ENCODE measurements around the gene MACROD2. TPM values are rescaled to one million over a fixed set of nuclear protein-coding genes. Genes with fewer than 3 reads are reported as not detected.

The MACROD2 gene
- total RNA-seq, 1 experiment from 2014 or later: 3.4 TPM

DNA sequence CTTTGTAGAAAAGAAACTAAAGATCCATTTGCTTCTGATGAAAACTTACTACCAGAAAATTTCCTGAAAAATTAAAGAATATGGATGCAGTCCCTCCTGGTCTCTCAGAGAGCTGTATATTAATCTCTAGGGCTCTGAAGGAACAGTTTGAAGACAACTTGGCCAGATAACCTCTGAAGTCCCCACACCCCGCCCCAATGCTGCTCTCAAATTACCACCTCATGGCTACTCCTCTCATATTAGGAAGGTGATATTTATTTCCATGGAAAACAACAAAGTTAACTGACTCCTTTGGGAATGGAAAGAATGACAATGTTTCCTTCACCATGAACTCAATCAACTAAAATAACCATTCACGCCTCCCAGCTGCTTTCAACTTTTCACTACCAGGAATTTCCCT, 750.5 kb downstream of the MACROD2 start:
- in situ Hi-C loops (cut with HindIII; ENCODE audit: low pct_unique_long_range_greater_than_20kb, low sequenced_read_pairs): no loop called here

DNA sequence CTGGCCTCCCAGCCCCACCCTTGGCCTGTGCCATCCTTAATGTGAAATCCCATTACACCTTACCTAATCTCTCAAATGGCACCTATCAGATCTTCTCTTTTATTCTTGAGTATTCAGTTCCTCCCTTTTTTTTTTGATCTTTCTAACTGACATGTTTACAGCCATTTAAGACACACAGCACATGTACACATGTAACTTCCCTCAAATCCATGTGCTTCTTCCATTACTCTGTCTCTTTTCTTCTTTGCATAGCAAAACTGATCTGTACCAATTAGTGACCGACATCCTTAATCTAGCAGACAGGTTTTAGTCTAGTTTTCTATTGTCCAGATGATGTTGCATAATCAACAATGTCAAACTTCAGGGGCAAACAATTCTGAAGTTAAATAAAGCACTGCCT, 755.9 kb downstream of the MACROD2 start:
- no peak for DNase-seq (ENCODE audit: low read depth)
- in situ Hi-C loops (cut with HindIII; ENCODE audit: low pct_unique_long_range_greater_than_20kb, low sequenced_read_pairs): no loop called here

More for the DNA sequence above, 750.5 kb downstream of the MACROD2 start:
- no peak for DNase-seq (ENCODE audit: low read depth)

DNA sequence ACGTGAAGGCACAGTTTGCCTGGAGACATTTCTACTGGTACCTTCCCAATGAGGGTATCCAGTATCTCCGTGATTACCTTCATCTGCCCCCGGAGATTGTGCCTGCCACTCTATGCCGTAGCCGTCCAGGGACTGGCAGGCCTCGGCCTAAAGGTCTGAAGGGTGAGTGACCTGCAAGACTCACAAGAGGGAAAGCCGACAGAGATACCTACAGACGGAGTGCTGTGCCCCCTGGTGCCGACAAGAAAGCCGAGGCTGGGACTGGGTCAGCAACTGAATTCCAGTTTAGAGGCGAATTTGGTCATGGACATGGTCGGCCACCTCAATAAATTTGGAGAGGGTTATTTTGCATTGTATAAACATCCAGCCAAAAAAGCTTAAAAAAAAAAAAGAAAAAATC, 762.4 kb downstream of the MACROD2 start:
- in situ Hi-C loops (cut with HindIII; ENCODE audit: low pct_unique_long_range_greater_than_20kb, low sequenced_read_pairs): no loop called here

DNA sequence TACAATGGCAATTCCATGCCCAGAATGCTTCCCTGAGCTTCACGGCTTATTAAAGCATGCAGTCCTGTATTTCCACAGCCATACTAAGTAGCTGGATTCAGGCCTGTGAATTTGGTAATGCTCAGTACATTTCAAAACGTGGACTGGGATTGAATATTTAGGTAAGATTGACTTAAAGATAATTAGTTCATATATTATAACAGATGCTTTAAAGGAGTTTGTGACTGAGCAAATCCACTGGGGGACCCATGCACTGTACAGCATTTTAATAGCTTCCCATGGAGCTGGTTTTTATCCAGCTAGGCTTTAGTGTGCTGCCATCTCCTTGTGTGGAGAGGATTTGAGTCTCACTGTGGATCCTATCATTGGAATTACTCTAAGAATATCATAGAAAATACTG, 763.0 kb downstream of the MACROD2 start:
- in situ Hi-C loops (cut with HindIII; ENCODE audit: low pct_unique_long_range_greater_than_20kb, low sequenced_read_pairs): no loop called here

More for the DNA sequence above, 762.4 kb downstream of the MACROD2 start:
- DNase-seq (ENCODE audit: low read depth): no peak

DNA sequence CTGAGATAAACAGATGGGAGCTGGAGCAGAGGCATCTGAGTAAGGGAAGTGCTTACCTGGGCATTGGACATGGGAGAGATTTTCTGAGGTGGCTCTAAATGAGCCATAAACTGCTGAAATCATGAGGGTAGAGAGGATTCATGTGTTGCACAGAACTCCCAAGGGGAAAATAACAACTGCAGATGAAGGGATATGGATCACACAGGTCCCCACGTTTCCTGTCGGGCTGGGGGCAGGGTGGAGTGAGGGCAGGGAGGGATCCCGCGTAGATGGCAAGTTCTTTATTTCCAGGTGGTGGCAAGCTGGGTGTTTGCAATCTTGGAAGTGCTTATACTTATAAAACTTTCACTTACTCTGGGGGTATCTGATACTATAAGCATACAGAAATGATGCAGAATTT, 764.7 kb downstream of the MACROD2 start:
- DNase-seq (ENCODE audit: low read depth): no peak
- in situ Hi-C loops (cut with HindIII; ENCODE audit: low pct_unique_long_range_greater_than_20kb, low sequenced_read_pairs): no loop called here

More for the DNA sequence above, 763.0 kb downstream of the MACROD2 start:
- no peak for DNase-seq (ENCODE audit: low read depth)

DNA sequence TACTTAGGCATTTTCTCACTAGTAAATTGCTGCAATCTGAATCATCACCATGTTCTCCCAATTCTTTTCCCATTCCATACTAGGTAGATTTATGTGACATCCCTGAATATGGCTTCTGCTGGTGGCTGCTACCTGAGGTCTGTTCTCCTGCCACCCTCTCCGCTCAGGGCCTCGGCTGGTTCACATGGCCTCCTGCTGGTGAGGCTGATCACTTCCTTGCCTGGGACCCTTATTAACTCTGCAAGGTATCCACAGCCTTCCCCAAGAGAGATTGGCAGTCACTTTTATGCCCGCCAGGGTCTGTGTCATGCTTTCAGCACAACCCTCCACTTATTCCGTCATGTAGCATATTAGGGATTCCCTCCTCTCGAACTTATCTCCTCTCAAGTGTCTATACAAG, 766.6 kb downstream of the MACROD2 start:
- DNase-seq (ENCODE audit: low read depth): no peak
- in situ Hi-C loops (cut with HindIII; ENCODE audit: low pct_unique_long_range_greater_than_20kb, low sequenced_read_pairs): no loop called here

DNA sequence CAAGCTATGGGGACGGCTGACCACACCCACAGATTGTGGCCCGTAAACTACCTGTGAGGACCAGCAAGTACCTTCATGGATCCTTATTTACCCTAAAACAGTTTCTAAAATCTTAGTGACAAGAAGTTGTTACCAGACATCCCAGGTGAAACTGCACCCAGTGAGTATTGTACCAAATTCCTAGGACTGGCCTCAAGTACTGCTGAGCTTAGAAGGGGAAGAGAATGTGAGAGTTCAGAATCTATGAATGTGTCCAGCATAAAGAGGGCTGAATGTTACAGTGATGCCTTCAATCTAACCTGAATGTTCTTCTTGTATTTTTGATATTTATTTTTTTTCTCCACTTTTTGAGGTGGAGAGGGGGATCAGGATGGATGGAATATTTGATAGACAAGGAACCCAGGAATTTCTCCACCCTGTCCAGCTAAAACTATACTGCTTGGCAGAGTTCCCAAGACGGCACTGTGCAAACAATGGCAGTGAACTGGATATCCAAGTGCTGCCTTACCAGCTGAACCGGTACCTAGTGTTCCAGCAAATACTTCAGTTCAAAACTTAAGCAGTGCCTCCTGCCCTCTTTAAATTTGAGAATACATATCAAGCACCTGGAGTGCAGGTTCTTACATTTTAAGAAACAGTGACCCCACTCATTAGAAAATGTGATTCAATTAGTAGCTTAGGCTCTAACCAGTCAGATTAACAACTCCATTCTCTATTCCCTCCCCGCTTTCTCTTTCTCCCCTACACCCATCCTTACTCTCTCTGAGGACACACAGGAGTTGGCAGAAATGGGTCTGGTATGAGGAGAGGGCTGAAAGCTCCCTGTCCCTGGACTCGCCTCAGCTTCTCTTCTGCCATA, 769.4 kb downstream of the MACROD2 start:
- in situ Hi-C loops (cut with HindIII; ENCODE audit: low pct_unique_long_range_greater_than_20kb, low sequenced_read_pairs): no loop called here
- DNase-seq (ENCODE audit: low read depth): no peak

DNA sequence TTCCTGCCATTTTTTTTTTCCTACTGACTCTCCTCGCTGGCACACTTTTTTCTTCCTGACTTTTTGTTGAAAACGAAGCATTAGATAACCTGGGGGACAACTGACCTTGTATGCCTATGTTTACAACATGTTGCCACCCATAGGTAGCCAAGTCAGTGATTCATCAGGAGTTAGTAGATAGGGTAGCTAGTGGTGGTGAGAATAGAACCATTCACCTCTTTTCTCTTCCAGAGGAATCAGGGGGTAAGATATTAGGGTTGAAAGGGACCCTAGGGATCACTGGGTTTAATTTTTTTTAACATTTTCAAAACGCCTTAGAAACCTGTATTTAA, 770.0 kb downstream of the MACROD2 start:
- DNase-seq (ENCODE audit: low read depth): no peak
- in situ Hi-C loops (cut with HindIII; ENCODE audit: low pct_unique_long_range_greater_than_20kb, low sequenced_read_pairs): no loop called here

DNA sequence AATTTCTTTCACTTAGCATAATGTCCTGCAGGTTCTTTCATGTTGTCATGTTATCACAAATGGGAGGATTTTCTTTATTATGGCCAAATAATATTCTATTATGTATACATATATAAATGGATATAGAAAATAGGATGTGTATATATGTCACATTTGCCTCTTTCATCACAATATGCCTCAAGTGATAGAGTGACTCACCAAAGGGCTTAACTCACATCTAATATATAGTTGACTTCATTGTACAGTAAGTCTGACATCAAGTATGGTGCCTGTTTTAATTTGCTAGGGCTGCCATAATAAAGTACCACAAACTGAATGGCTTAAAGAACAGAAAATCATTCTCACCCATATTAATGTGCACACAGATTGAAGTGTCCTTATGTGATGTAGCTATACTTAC, 778.2 kb downstream of the MACROD2 start:
- in situ Hi-C loops (cut with HindIII; ENCODE audit: low pct_unique_long_range_greater_than_20kb, low sequenced_read_pairs): no loop called here
- no peak for DNase-seq (ENCODE audit: low read depth)

DNA sequence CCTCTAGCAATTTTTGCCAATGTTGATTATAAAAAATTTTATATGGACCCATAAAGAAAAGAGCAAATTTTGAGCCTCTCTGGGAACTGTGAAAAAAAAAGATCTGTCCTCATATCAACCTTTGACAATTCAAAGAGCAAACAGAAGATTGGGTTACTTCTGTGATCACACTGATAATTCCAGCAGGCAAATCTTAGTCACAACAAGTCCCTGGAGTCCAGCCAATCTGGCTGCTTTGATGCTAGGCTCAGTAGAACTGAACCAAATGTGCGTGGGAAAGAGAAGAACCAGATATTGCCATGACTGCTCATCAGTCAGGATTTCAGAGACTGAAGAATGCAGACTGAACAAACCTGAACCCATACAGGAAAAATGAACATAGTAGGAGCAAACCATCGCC, 780.5 kb downstream of the MACROD2 start:
- in situ Hi-C loops (cut with HindIII; ENCODE audit: low pct_unique_long_range_greater_than_20kb, low sequenced_read_pairs): no loop called here
- DNase-seq (ENCODE audit: low read depth): peak; percentile 7

DNA sequence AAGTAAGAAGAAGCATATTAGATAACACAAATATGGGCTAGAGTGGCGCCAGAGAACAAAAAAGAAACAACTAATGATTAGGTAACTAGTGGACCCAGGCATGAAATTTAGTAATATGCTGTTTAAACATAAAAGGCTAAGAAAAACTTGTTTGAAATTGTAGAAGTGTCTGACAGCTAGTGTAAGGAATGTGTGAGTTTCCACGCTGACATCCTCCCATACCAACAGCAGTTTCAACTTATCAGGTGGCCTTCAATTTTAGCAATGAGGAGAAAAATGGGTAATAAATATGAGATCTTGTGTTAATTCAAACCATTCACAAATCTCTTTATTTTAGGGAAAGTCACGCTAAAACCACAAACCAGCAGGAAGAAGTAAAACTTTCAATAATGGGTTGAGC, 782.3 kb downstream of the MACROD2 start:
- DNase-seq (ENCODE audit: low read depth): no peak
- in situ Hi-C loops (cut with HindIII; ENCODE audit: low pct_unique_long_range_greater_than_20kb, low sequenced_read_pairs): no loop called here

DNA sequence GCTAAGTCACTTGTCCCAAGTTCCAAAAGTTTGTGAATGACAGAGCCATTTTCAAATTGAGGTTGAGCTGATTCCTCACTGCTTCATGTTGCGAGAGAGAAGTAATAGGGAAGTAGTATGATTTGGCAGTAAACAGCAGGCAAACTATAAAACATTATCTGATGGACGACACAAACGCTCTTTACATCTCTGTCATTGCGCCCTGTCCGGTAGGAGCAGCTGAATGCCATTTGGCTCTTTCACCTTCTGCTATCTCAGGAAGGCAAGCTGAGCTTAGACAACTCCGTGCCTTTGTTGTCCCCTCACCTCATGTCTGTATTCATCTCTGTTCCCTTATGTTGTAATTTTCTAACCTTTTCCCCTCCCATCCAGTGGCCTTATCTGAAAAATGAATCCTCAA, 782.8 kb downstream of the MACROD2 start:
- in situ Hi-C loops (cut with HindIII; ENCODE audit: low pct_unique_long_range_greater_than_20kb, low sequenced_read_pairs): no loop called here
- DNase-seq (ENCODE audit: low read depth): no peak

DNA sequence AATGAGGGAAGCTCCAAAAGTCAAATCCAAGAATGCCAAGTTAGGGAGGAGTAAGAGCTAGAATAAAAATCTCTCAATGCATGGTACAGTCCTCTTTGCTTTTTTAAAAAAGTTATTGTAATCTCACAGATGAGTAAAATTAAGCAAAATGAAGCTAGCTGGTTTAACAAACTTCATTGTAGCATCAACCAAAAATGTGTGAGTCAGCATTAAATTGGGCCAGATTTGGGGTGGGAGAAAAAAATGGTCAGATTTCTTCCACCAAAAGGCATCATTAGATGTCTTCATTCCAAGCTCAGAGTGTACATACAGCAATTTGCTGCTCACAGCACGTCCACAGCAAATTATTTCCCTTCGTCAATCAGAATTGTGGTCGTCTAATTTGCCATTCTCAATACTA, 783.6 kb downstream of the MACROD2 start:
- DNase-seq (ENCODE audit: low read depth): no peak
- in situ Hi-C loops (cut with HindIII; ENCODE audit: low pct_unique_long_range_greater_than_20kb, low sequenced_read_pairs): no loop called here

DNA sequence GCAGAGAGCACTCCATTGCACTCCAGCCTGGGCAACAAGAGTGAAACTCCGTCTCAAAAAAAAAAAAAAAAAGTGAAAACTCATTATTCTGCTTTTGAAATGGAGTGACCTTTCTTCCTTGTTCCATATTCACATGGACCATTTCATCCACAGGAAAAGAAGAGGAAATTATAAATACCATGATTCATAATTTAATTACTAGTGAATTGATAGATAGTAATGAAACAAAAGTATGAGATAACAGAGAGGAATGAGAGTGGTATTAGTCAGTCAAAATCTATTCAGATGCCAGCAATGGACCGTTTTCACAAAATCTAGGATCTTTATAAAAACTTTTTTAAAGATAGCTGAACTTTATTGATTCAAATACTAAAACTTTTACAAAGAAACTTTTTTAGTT, 785.2 kb downstream of the MACROD2 start:
- in situ Hi-C loops (cut with HindIII; ENCODE audit: low pct_unique_long_range_greater_than_20kb, low sequenced_read_pairs): no loop called here
- DNase-seq (ENCODE audit: low read depth): no peak

DNA sequence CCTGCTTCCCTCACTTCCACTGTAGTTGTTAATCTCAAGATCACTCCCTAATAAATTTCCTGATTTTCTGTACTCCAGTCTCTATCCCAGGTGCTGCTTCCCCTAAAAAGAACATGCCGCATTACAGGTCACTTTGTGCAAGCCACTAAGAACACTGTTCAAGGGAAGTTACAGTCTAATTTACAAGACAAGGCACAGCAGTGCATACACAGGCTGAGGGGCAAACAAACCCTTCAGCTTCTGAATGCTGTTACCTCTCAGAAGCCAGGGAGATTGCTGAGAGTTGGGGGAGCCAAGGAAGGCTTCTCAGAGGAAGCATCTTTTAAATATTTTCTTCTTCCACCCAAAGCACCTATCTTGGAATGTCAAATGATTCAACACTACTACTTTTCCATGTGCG, 787.4 kb downstream of the MACROD2 start:
- DNase-seq (ENCODE audit: low read depth): no peak
- in situ Hi-C loops (cut with HindIII; ENCODE audit: low pct_unique_long_range_greater_than_20kb, low sequenced_read_pairs): no loop called here

DNA sequence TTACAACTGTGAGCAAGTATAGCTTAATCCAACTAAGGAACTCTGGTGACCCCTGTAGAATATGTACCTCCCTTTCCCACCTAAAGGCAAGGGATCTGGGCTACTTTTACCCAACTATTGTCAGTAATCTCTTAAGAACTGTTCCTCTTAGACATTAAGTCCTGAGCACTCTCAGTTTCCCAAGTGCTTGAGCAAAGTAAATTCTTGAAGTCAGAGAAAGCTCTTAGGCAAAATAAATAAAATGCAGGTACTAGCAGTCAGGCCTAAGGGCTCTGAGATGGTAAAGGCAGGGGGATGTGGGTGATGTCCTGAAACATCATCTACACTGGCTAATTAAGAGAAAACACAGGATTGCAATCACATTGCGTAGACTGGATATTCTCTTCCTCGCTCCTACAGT, 788.5 kb downstream of the MACROD2 start:
- no peak for DNase-seq (ENCODE audit: low read depth)
- in situ Hi-C loops (cut with HindIII; ENCODE audit: low pct_unique_long_range_greater_than_20kb, low sequenced_read_pairs): no loop called here

DNA sequence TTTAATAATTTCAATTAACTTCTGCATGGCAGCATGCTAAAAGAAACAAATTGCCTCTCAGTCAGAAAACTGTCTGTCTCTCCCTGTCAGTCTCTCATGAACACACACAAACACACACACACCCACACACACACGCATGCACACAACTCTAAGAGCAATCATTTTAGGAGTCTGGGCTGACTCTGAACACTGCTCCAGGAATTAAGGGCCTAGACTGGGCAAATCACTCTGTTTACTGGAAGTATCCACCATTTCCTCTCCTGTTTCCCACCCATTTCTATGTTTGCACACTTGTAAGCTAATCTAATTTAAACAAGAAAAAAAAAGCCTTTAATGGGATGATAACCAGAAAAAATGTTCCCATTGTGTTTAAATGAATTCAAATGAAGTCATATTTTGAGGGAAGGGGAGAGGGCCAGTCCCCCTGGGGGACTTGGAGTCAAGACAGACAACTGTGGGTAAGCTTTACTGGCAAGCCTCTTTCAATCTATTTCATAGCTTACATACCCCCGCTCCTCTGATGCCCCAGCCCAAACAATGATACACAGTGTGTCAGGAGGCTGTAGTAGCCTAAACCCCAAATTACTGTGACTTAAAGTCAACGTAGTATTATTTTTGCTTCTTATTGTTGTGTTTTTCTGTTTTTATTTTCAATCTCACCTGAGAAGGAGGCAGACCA, 789.9 kb downstream of the MACROD2 start:
- in situ Hi-C loops (cut with HindIII; ENCODE audit: low pct_unique_long_range_greater_than_20kb, low sequenced_read_pairs): no loop called here
- DNase-seq (ENCODE audit: low read depth): no peak

DNA sequence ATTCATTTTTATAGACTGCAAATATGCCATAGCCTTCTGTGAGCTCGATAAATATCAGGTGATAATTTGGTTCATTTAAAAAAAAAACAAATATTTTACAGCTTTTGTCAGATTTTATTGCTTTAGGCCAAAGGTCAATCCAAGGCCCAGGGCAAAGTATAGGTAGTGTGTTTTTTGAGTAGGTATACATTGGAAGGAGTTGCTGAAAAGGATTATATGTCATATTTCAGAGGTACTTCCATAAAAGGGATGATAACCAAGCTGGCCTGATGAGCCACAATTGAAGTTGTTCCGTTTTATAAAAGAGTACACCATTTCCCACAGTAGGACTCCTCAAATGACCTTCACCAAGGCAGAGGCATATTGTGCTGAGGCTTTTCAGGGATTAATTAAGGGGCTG, 794.9 kb downstream of the MACROD2 start:
- no peak for DNase-seq (ENCODE audit: low read depth)
- in situ Hi-C loops (cut with HindIII; ENCODE audit: low pct_unique_long_range_greater_than_20kb, low sequenced_read_pairs): no loop called here

DNA sequence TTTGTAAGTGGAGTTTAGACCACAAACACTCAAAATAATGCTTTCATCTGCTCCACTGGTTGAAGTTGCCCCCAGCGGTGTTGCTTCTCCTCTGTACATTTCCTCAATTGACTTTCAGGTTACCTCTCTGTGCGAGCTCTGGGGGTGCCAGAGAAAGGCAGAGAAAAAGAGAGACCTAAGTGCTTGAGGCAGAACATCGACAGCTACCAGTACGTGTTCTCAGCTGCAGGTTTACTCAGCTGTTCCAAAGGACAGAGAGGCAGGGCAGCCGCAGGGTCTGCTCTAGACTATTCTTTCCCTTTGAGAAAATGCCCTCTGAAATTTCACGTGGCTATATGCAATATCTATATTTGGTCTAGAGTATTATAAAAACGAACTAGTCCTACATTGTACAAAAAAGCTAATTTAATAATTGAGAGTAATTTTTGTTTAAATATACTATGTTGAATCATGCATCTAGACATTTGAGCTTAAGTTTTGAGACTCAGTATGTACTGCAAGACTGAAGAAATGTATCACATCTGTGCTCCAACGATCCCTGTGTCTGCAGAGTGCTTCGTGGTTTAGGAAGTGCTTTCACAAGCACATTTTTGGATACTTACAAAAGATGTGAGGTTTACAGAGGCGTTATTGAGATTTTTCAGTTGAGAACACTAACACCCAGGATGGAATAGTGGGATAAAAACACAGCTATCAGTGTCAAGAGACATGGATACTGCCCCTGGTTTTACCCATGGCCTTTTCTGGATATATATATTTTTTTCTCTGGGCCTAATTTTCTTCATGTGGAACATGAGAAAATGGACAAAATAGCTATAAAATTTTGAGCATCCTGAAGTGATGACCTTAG, 795.7 kb downstream of the MACROD2 start:
- no peak for DNase-seq (ENCODE audit: low read depth)

More for the DNA sequence above, 795.7 kb downstream of the MACROD2 start:
- in situ Hi-C loops (cut with HindIII; ENCODE audit: low pct_unique_long_range_greater_than_20kb, low sequenced_read_pairs): no loop called here
